ENCODE measurements around the gene TNNT3.

TNNT3 gene

GRCh38 chr11:1933416-1934334 is 14.2 kb downstream of the TNNT3 start:
- no peak for ATAC-seq (ENCODE audit: low read depth)
- TF ChIP-seq CTCF (IDR thresholded peaks at IDR 0.05; ENCODE audit: poor library complexity, severe bottlenecking), result no peak
- H3K4me1 ChIP-seq (ENCODE audit: insufficient read depth, poor library complexity, severe bottlenecking), result no peaks in the 10 kb centered on the region
- H3K27me3 ChIP-seq (ENCODE audit: insufficient read depth, poor library complexity, severe bottlenecking), result no peaks in the 10 kb centered on the region
- peak; percentile 43 for DNase-seq (ENCODE audit: low spot score)
- H3K36me3 ChIP-seq (ENCODE audit: low read depth), result no peaks in the 10 kb centered on the region
- H3K4me3 ChIP-seq (ENCODE audit: severe bottlenecking), result no peak overlapping the region
- no peaks in the 10 kb centered on the region for H3K9me3 ChIP-seq (ENCODE audit: severe bottlenecking)
- no peak overlapping the region for H3K27ac ChIP-seq (ENCODE audit: poor library complexity, severe bottlenecking)

GRCh38 chr11:1934335-1935155 is 15.0 kb downstream of the TNNT3 start:
- no peaks in the 10 kb centered on the region for H3K27me3 ChIP-seq (ENCODE audit: insufficient read depth, poor library complexity, severe bottlenecking)
- ATAC-seq (ENCODE audit: low read depth) (no peak), DNase-seq (ENCODE audit: low spot score) (peak; percentile 53)
- no peak overlapping the region for H3K4me3 ChIP-seq (ENCODE audit: severe bottlenecking)
- no peaks in the 10 kb centered on the region for H3K36me3 ChIP-seq (ENCODE audit: low read depth)
- no peak overlapping the region for H3K27ac ChIP-seq (ENCODE audit: poor library complexity, severe bottlenecking)
- no peaks in the 10 kb centered on the region for H3K4me1 ChIP-seq (ENCODE audit: insufficient read depth, poor library complexity, severe bottlenecking)
- no peak for TF ChIP-seq CTCF (IDR thresholded peaks at IDR 0.05; ENCODE audit: poor library complexity, severe bottlenecking)
- H3K9me3 ChIP-seq (ENCODE audit: severe bottlenecking), result no peaks in the 10 kb centered on the region

GRCh38 chr11:1935156-1936071 is 15.9 kb downstream of the TNNT3 start:
- TF ChIP-seq CTCF (IDR thresholded peaks at IDR 0.05; ENCODE audit: poor library complexity, severe bottlenecking), result no peak
- H3K4me1 ChIP-seq (ENCODE audit: insufficient read depth, poor library complexity, severe bottlenecking), result no peaks in the 10 kb centered on the region

GRCh38 chr11:1936072-1936780 is 16.7 kb downstream of the TNNT3 start:
- no peak for TF ChIP-seq CTCF (IDR thresholded peaks at IDR 0.05; ENCODE audit: poor library complexity, severe bottlenecking)

More at GRCh38 chr11:1935156-1936071, 15.9 kb downstream of the TNNT3 start:
- Histone ChIP-seq H3K4me3 (ENCODE audit: severe bottlenecking) (no peak overlapping the region), H3K9me3 (ENCODE audit: severe bottlenecking) (no peaks in the 10 kb centered on the region), H3K27me3 (ENCODE audit: insufficient read depth, poor library complexity, severe bottlenecking) (no peaks in the 10 kb centered on the region), H3K27ac (ENCODE audit: poor library complexity, severe bottlenecking) (no peak overlapping the region), H3K36me3 (ENCODE audit: low read depth) (no peaks in the 10 kb centered on the region)
- ATAC-seq (ENCODE audit: low read depth), result no peak
- peak; percentile 61 for DNase-seq (ENCODE audit: low spot score)

More at GRCh38 chr11:1936072-1936780, 16.7 kb downstream of the TNNT3 start:
- ATAC-seq (ENCODE audit: low read depth), result no peak
- no peak overlapping the region for H3K4me3 ChIP-seq (ENCODE audit: severe bottlenecking)
- H3K27me3 ChIP-seq (ENCODE audit: insufficient read depth, poor library complexity, severe bottlenecking), result no peaks in the 10 kb centered on the region
- no peak overlapping the region for H3K27ac ChIP-seq (ENCODE audit: poor library complexity, severe bottlenecking)
- peak; percentile 49 for DNase-seq (ENCODE audit: low spot score)
- H3K4me1 ChIP-seq (ENCODE audit: insufficient read depth, poor library complexity, severe bottlenecking), result no peaks in the 10 kb centered on the region
- no peaks in the 10 kb centered on the region for H3K9me3 ChIP-seq (ENCODE audit: severe bottlenecking)
- no peaks in the 10 kb centered on the region for H3K36me3 ChIP-seq (ENCODE audit: low read depth)

All from RWPE2 (cell line).